Spleen (tissue), 7 donors: ENCODE data around the gene RXFP1.

Experiments
- CTCF ChIP-seq, 11 experiments: fragments of 200-600 bp in 7 of 11; fragments of 450-650 bp in 4 of 11; sonication (generic) in 4 of 11; IDR thresholded peaks in 8 of 11; conservative IDR thresholded peaks in 3 of 11; 1 replicate in 7 of 11; 2 replicates in 4 of 11; pipeline versions ENCODE4 v1.4.0 to v1.8.0; 2016 to 2021; ENCODE audit warnings: antibody characterized with exemption in 11 of 11, inconsistent platforms in 4 of 11, mild to moderate bottlenecking in 1 of 11
- POLR2A ChIP-seq, 3 donors: fragments of 450-650 bp; IDR thresholded peaks; one replicate each; pipeline ENCODE4 v1.5.1; 2017; ENCODE audit warnings: antibody characterized with exemption in 3 of 3, mild to moderate bottlenecking in 1 of 3
- POLR2AphosphoS5 ChIP-seq, 3 donors: sonication (generic); formaldehyde crosslinking; IDR thresholded peaks; one replicate each; pipeline ENCODE4 v1.5.1; 2017; ENCODE audit warnings: antibody characterized with exemption in 3 of 3
- donor health status: DM: no; HTN: no; CAD: no; lungs with moderate emphysema.
- donor health status: DM: no; HTN: no; CAD: no.
- donor health status: DM: no; HTN: no; CAD: no.

- TF ChIP-seq POLR2AphosphoS5 (IDR thresholded peaks at IDR 0.05) = no peak
- no peak for TF ChIP-seq CTCF (IDR thresholded peaks at IDR 0.05 in 8 of 11, conservative IDR thresholded peaks at IDR 0.05 in 3 of 11)
- no peak for TF ChIP-seq POLR2A (IDR thresholded peaks at IDR 0.05)
Measured at GRCh38 chr4:158676076-158676475, 154.4 kb downstream of the RXFP1 start.
